GM18907 (cell line): ENCODE results near the gene MMP23B.
"Not testable (repeated sequence)": the region's sequence is repeated elsewhere in the genome, so short reads cannot be mapped to it uniquely, and the experiment has no call there.

Experiments
- ATAC-seq: cut with Tn5 transposase; IDR thresholded peaks from one replicate; pipeline ENCODE4 v1.9.1; 2021; ENCODE audit warnings: mild to moderate bottlenecking, moderate library complexity; ENCODE audit not compliant: unreplicated experiment

The MMP23B gene

DNA sequence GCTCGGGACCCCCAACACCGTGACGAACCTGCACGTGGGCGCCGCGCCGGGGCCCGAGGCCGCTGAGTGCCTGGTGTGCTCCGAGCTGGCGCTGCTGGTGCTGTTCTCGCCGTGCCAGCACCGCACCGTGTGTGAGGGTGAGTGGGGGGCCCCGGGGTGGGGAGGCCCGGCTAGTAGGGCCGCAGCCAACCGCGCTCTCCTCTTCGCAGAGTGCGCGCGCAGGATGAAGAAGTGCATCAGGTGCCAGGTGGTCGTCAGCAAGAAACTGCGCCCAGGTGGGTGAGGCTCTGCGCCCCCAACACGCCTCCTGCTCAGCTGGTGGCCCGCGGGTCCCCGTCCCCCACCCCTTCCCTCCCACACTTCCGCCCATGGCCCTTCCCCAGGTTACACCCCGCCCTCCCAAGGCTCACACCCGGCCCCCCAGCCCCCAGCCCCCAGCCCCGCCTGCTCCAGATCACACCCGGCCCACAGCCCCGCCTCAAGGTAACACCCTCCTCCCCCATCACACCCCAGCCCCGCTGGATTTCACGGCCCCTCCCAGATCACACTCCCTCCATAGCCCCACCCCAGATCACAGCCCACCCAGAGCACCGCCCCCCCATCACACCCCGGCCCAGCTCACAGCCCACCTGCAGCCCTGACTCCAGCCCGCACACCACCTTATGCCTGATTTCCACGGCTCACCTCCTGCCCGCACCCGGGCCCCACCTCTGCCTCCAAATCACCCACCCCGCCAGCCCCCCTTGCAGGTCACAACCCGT, 2.4 kb upstream of the MMP23B start:
- no peak for ATAC-seq

DNA sequence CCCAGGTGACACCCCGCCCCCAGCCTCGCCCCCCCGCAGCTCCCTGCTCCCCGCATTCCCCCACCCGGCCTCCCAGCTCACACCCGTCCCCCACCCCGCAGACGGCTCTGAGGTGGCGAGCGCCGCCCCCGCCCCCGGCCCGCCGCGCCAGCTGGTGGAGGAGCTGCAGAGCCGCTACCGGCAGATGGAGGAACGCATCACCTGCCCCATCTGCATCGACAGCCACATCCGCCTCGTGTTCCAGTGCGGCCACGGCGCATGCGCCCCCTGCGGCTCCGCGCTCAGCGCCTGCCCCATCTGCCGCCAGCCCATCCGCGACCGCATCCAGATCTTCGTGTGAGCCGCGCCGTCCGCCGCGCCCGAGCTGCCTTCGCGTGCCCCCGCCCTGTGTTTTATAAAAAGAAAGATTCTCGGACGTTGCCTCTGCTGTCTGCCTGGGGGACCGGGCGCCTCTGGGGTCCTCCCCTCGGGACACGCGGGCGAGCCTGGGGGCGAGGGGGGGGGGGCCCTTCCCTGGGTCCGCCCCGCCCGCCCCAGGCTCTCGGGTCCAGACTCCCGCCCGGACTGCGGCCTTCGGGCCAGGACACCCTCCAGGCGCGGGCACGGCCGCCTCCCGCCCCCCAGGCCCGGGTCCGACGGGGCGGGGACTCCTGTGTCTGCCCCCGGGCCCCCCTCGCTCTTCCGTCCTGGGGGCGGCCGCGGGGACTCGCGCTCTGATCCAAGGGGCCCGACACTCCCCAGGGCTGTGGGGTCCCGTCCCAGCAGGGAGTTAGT, 1.6 kb upstream of the MMP23B start:
- peak; percentile 51 for ATAC-seq

DNA sequence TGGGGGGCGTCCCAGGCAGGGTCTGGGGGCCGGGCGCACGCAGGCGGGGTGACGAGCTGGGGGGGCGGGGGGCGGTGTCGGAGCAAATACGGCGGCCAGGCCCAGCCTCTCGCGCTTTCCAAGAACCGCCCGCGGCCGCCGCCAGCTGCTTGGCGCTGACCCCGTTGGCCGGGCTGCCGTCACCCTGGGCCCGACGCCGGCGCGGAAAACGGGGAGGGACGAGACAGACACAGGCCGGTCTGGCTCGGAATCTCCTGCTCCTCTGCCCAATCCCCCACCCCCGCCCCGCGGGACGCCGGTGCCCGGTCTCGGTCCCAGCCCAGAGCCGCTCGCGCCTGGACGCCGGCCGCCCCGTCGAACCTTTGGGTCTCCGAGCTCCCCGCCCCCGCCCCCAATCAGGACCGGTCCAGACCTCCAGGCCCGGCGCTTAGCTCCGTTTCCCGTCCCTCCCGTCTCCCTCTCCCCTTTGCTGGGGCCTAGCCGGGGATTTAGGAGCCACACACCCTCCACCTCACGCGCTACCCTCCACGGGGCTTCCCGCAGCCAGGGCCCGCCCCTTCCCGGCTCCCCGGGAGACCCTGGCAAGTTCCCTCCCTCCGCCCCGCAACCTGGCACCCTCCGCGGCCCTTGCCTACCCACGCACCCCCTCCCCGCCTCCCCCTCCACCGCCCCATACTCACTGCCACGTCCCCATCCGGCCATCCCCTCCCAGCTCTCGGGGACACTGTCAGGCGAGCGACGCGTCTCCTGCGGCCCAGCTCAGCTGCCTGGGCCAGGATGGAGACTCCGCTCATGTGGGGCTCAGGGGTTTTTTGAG, 800 bp upstream of the MMP23B start:
- ATAC-seq, result no peak

DNA sequence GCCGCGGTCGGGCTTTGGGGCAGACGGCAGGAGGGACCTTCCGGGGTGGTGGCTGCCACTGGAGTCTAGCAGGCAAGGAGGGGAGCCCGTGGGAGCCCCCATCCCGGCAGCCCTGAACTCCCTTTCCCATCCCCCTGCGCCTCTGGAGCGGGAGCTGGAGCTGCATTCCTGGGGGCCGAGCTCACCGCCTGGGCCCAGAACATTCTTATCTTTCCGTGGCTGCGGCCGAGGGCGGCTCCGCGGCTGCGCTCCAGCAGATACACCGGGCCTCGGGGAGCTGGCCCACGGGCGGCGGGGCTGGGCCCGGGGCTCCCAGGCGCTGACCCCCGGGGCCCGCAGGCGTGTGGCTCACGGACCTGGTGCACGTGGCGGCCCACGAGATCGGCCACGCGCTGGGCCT, 1.4 kb downstream of the MMP23B start:
- ATAC-seq, result not testable (repeated sequence)

DNA sequence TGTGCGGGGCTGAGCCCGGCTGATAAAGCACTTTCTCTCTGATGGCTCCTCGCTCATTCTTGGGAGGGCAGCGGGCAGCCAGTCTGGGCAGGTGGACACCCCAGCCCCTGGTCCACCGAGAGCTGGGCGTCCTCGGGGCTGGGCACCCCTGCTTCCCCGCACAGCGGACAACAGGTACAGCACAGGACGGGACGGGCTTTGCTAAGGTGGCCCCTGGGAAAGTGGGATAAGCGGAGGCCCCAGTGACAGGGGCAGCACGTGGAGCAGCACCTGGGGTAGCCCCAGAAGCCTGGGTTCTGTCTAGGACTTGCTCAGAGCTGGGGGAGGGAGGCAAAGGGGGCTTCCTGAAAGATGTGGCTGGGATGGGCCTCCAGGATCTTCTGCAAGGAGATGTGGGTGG, 2.6 kb downstream of the MMP23B start:
- not testable (repeated sequence) for ATAC-seq

DNA sequence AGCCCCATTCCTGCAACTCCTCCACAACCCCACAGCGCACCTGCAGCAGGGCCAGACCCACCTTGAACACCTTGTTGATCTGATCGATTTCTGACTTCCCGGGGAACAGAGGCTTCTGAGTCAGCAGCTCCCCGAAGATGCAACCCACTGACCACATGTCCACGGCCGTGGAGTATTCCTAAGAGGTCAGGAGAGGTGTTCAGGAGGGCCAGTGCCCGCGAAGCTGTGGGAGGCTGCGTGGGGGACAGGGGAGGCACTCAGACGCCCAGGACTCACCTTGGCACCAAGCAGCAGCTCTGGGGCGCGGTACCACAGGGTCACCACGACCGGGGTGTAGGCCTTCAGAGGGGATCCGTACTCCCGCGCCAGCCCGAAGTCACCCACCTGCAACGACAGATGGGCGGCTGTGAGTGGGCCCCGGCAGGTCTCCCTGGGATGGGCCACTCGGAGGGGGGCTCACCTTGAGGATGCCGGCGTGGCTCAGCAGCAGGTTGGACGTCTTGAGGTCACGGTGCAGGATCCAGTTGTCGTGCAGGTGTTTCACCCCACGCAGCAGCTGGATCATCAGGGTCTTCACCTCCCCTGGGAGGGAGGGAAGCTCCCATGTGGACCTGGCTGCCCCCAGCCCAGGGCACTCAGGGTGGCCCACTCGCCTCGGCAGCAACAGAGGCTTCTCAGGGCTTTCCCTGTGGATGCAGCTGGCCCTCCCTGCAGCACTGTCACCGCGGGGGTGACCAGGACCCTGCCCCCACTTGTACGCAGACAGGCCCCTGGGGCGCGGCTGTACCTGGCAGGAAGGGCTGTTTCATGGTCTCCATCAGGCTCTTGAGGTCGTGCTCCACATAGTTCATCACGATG, 4.9 kb downstream of the MMP23B start:
- not testable (repeated sequence) for ATAC-seq

DNA sequence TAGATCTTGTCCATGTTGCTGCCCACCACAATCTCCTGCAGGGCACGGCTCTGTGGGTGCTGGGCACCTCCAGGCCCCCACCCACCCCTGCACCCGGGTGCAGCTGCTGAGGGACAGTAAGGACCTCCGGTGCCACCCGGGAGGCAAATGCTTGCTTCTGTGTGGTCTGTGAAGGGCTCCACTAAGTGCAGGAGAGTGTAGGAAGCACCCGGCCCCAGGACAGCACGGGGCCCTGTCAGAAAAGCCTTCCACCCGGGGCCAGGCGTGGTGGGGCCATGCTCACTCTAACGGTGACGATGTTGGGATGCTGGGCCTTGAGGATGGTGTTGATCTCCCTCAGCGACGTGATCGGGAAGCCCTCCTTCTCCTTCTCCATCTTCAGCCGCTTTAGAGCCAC, 5.5 kb downstream of the MMP23B start:
- not testable (repeated sequence) for ATAC-seq

DNA sequence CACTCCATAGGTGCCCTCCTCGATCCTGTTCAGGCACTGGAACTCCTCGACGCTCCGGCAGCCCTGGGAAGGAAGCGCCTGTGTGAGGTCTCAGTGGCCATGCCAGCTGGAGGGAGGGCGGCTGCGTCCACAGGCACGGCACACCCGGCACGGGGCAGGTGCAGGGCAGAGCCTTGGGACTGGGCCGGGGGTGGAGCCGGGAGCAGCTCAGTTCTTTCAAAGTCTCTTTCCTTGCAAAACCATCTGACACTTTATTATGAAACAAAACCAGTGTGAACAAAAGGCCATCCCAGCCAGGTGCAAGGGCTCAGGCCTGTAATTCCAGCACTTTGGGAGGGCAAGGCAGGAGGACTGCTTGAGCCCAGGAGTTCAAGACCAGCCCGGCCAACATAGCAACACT, 6.6 kb downstream of the MMP23B start:
- not testable (repeated sequence) for ATAC-seq

DNA sequence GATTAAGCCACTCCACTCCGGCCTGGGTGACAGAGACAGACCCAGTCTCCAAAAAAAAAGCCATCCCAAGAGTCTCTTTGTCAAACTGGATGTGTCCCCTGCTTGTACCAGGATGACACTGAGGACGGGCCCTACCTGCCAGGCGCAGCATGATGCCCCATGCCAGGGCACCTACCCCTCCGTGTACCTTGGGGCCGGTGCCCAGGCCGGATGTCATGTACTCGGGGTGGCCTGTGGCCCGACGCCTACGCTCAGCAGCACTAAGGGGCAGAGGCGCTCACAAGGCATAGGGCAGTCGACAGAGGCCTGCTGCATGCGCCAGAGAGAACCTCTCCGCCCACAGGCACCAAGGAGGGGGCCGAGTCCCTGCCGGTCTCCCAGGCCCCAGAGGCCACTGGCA, 7.4 kb downstream of the MMP23B start:
- not testable (repeated sequence) for ATAC-seq

DNA sequence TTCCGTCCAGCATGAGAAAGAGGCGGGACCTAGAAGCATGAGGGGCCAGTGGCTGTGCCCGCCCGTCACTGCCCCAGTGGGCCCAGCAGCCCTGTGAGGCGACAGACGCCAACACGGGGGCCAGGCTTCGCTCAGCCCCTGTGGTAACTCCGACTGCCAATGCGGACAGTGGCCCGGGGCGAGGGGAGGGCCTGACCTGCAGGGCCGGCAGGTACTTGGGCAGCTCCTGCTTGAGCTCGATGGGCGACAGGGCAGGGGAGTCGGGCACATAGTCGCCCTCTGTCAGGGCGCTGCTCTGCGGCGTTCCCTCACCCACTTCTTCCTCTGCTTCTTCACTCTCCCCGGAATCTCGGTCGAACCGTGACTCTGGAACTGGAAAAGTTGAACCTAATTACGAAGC, 8.1 kb downstream of the MMP23B start:
- ATAC-seq, result not testable (repeated sequence)

DNA sequence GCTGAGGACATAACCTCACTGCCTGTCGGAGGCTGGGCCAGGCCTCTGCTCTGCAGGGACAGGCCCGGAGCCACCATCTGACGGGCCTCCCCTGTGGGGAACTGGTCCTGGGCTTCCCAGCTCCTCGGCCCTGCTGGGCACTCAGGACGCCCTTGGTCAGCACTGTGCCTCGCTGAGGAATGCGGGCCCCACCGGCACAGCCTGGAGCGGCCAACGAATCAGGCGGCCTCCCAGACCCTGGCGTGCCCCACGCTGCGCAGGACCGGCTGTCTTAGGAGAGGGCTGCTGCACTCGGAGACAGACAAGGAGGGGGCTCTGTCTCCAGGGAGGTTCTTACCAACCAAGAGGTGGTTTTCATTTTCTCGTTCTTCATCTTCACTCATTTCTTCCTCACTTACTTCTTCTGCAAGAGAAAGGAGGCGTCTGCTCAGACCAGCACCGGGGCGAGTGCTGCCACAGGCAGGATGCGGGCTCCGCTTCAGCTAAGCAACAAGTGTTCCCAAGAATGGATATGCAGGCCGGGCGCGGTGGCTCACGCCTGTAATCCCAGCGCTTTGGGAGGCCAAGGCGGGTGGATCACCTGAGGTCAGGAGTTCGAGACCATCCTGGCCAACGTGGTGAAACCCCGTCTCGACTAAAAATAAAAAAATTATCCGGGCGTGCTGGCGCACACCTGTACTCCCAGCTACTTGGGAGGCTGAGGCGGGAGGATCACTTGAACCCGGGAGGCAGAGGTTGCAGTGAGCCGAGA, 8.9 kb downstream of the MMP23B start:
- ATAC-seq, result not testable (repeated sequence)

DNA sequence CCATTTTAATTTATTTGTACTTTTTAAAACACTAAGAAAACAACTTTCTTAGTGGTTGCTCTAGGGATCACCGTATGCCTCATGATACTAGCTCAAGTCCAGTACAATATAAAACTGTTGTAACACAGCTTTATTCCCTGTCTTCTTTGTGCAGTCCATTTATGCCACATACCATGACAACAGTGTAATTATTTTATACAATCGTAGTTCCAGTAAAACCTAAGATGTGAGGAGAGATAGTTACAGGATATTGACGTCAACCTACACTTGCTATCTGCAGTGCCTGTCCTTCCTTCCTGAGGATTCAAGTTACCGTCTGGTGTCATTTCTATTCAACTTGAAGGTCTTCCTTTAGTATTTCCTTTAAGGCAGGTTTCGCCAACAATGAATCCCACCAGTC, 14.4 kb downstream of the MMP23B start:
- ATAC-seq, result not testable (repeated sequence)

DNA sequence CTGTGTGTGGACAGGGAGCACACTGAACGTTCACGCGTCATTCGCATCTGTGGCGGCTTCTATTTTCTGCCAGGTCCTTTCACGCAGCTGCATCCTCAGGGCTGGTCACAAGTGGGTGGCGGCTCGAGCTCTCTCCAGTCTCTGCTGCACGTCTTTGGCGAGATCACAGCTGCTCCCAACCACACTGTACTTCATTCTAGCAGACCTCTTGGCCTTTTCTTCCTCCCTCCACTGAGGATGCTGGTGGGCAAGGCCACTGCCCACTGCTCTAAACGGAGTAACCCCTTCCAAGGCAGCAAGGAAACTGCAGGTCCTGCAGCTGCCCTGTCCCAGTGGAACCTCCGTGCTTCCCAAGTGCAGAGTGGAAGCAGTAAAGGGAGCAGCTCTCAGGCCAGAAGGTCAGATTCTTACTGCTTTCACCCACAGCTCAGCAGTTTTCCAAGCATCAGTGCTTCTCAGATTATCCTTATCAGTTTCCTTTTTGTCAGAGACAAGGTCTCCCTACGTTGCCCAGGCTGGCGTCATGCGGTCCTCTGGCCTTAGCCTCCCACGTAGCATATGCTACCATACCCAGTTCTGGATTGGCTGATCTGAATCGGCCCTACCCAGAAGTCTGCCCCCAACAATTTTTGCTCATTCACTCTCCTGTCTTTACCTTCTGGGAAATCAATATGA, 15.7 kb downstream of the MMP23B start:
- not testable (repeated sequence) for ATAC-seq

DNA sequence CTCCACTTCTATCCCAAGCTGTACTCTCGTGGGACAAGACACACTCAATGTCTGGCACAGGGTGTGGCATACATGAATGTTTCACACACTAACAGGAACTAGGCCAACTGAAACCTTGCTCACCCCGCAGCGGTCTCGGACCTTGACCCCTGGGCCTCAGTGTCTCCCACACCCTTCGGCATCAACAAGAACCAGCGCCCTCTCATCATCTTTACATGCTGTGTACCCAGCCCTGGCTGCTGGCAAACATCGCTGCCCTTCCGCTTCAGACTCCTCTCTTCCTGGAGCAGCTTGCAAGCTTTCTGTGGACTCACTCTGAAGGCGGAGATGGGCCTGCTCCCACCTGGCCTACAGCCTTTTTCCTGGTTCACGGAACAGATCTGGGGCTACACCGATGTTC, 16.3 kb downstream of the MMP23B start:
- ATAC-seq, result not testable (repeated sequence)

DNA sequence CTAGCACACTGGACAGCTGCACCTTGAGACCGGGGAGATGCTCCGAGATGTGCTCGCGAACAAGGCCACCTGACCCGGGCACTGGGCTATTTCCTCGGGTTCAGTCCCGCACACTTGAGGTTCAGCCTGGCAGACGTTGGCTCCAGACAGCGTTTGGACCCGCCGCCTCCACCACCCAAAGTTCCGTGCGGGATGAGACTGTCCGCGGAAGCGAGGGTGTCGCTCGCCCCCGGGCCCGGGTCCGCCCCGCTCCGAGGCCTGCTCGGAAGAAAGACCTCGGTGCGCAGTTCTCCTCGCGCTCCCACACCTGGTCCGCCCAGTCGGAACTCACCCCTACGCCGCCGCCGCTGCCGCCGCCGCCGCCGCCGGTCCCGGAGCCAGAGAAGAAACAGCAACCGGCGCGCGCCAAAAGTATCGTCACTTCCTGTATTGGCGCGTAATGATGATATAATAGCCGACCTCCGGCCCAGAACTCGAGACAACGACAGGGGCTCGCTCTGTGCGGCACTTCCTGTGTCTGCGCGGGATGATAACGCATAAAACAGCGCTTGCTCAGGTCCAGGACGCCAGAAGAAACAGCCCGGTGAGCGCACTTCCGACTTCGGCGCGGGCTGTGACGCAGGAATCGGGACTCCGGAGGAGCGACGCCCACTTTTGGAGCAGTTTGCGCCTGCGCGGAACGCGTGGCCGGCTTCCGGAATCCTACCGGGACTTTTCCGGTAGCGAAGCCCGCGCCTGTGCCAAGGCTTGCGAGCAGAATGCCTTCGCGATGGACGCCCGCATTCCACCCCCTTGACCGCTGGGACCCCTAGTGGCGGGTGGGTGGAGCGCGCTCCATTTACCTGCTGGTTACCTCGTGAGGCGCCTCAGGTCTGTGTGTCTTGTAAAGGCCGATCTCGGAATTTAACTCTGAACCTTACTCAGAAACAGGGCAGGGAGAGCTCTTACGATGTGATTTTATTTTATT, 26.9 kb downstream of the MMP23B start, which contains the start of gene CDK11B:
Gene CDK11B, minus strand, starts transcription at position 422 of the 967 bp plus-strand sequence. CDS start 1,519 bp downstream, outside the sequence.
- peak; percentile 88 for ATAC-seq

DNA sequence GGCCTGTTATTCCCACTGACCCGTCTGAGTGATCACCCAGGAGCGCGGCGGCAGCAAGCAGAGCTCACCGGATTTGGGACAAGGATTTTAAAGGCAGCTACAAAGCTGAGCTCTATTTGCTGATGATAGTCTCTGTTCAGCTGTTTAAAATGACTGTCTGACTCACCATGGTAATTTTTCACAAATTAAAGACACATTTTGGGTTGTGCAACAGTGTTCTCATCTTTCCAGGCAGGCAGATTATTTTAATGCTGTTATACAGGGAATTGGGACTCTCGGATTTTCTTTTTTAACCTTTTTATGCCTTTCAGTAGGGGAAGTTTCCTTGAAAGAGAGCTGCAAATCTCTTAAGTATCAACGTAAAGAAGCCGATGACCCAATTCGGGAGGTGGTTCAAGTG, 30.4 kb downstream of the MMP23B start:
- ATAC-seq, result not testable (repeated sequence)

DNA sequence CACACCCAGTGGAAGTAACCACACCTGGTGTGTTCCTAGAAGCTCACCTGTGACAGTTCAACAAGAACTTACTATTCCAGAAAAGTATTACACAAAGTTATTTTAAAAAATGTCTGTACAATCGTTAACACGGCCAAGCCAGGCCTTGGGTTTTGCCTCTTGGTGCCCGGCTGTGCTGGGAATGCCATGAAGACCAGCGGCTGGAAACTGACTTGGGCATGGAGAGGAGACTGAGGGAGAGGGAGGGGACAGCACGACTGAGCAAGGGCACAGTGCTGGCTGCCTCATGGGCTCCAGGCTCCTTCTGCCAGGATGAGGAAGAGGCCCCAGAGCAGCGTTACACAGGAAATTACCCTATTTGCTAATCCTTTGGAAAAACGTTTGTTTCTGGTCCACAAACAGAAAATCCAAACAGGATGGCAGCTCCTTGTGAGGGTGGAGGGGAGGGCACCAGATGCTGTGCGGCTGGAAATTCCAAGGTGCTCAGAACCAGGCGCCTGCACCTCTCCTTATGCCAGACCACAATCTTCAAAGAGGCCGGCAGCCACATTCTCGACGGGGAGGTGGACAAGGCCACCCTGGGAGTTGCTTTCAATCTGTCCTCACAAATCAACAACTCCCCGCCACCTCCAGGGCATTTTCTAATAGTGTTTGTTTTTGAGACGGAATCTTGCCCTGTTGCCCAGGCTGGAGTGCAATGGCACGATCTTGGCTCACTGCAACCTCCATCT, 31.0 kb downstream of the MMP23B start:
- not testable (repeated sequence) for ATAC-seq
